Fibroblast of lung (primary cell): Measurements from ENCODE around the gene HMCN2. TPM values are rescaled to one million over a fixed set of nuclear protein-coding genes. Genes with fewer than 3 reads are reported as not detected.

Experiments
- DNase-seq, 2 donors: peaks; one replicate each; pipeline versions ENCODE4 v3.0.0 to v3.0.0-alpha.2; 2010; ENCODE audit warnings: low read depth in 2 of 2
- H2AFZ ChIP-seq: 2 replicates; pipeline ENCODE4 v1.5.1; 2012; ENCODE audit warnings: low read length, control low read depth, inconsistent platforms
- H3K27ac ChIP-seq: 2 replicates; pipeline ENCODE4 v1.5.1; 2011; ENCODE audit warnings: low read length, control low read depth; ENCODE audit not compliant: insufficient read depth
- H3K27me3 ChIP-seq: 2 replicates; pipeline ENCODE4 v1.5.1; 2011; ENCODE audit warnings: mild to moderate bottlenecking, low read length; ENCODE audit not compliant: control insufficient read depth, insufficient read depth
- H3K36me3 ChIP-seq: 2 replicates; pipeline ENCODE4 v1.5.1; 2011; ENCODE audit warnings: low read length; ENCODE audit not compliant: control insufficient read depth, insufficient read depth
- H3K4me1 ChIP-seq: 2 replicates; pipeline ENCODE4 v1.5.1; 2011; ENCODE audit warnings: low read length; ENCODE audit not compliant: control insufficient read depth, insufficient read depth; ENCODE audit errors: extremely low read depth
- H3K4me2 ChIP-seq: 2 replicates; pipeline ENCODE4 v1.5.1; 2011; ENCODE audit warnings: low read length, control low read depth; ENCODE audit not compliant: insufficient read depth; ENCODE audit errors: extremely low read depth
- H3K4me3 ChIP-seq, 4 experiments: fragments of 200-600 bp in 1 of 4; sonication (generic) in 1 of 4; replicated peaks in 1 of 4; 2 replicates each; pipeline ENCODE4 v1.5.1; 2011 to 2016; ENCODE audit warnings: low read length in 4 of 4, low read depth in 3 of 4, mild to moderate bottlenecking in 3 of 4, control low read depth in 2 of 4, inconsistent platforms in 1 of 4, mixed read lengths in 1 of 4; ENCODE audit not compliant: insufficient read depth in 1 of 4; ENCODE audit errors: control extremely low read depth in 1 of 4
- H3K79me2 ChIP-seq: 2 replicates; pipeline ENCODE4 v1.5.1; 2012; ENCODE audit warnings: mild to moderate bottlenecking, low read length, inconsistent platforms; ENCODE audit not compliant: control insufficient read depth, insufficient read depth
- H3K9ac ChIP-seq: 2 replicates; pipeline ENCODE4 v1.5.1; 2011; ENCODE audit warnings: mild to moderate bottlenecking, low read length, control low read depth; ENCODE audit not compliant: insufficient read depth
- H3K9me3 ChIP-seq: 2 replicates; pipeline ENCODE4 v1.5.1; 2012; ENCODE audit warnings: low read depth, low read length; ENCODE audit not compliant: control insufficient read depth, insufficient read depth
- H4K20me1 ChIP-seq: 2 replicates; pipeline ENCODE4 v1.5.1; 2011; ENCODE audit warnings: low read length; ENCODE audit not compliant: control insufficient read depth, insufficient read depth; ENCODE audit errors: extremely low read depth
- EZH2 ChIP-seq: IDR thresholded peaks from 2 replicates; pipeline ENCODE4 v1.5.1; 2012; ENCODE audit warnings: low read length, control low read depth, mild to moderate bottlenecking; ENCODE audit errors: missing control alignments
- polyA plus RNA-seq, 2 donors: library from polyadenylated mRNA; depleted of rRNA in 1 of 2; stranded (reverse) in 1 of 2; unstranded in 1 of 2; fragments of >200 nt; gene quantifications; 2 replicates each; pipeline ENCODE4 v1.2.1, GENCODE V29; 2011 to 2012; ENCODE audit warnings: missing spikeins in 1 of 2
- total RNA-seq: library from RNA; depleted of rRNA; stranded (reverse); fragments of >200 nt; gene quantifications from 2 replicates; pipeline ENCODE4 v1.2.1, GENCODE V29; 2014
- TF ChIP-seq, protein P1 (sequence below), 2 donors: IDR thresholded peaks in 1 of 2; conservative IDR thresholded peaks in 1 of 2; 1 replicate in 1 of 2; 2 replicates in 1 of 2; pipeline ENCODE4 v1.5.1; 2011 to 2012; ENCODE audit warnings: low read length in 2 of 2, control low read depth in 1 of 2, inconsistent platforms in 1 of 2, low read depth in 1 of 2, mild to moderate bottlenecking in 1 of 2

Gene HMCN2
- total and polyA plus RNA-seq, 2 donors (not counting 1 experiment from before 2014, with no cell fraction given): under 0.01 TPM; not detected in 1

DNA sequence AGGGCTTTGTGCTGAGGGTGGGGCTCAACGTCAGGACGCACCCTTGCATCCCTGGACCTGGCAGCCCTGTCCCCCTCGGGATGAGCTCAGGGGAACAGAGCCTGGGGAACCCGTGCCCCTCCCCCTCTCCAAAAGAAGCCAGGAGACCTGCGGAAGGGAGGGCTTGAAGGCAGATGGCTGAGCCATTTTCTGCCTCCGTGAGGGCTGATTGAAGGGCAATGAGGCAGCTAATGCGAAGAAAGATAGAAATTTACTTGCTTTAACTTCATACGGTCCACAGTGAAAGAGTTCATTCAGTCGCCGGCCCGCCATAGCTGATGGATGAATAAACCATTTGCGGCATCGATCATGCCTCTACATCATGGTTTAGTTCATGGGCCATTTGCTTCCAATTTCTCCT is 208.0 kb downstream of the HMCN2 start:
- DNase-seq: no peak
- H3K4me2 ChIP-seq: no peak overlapping the region
- H3K4me1 ChIP-seq: no peaks in the 10 kb centered on the region
- H3K27me3 ChIP-seq: no peaks in the 10 kb centered on the region
- H3K4me3 ChIP-seq: no peak overlapping the region
- H4K20me1 ChIP-seq: no peaks in the 10 kb centered on the region
- no peaks in the 10 kb centered on the region for H3K9me3 ChIP-seq
- TF ChIP-seq EZH2: no peak
- TF ChIP-seq, protein P1, sequence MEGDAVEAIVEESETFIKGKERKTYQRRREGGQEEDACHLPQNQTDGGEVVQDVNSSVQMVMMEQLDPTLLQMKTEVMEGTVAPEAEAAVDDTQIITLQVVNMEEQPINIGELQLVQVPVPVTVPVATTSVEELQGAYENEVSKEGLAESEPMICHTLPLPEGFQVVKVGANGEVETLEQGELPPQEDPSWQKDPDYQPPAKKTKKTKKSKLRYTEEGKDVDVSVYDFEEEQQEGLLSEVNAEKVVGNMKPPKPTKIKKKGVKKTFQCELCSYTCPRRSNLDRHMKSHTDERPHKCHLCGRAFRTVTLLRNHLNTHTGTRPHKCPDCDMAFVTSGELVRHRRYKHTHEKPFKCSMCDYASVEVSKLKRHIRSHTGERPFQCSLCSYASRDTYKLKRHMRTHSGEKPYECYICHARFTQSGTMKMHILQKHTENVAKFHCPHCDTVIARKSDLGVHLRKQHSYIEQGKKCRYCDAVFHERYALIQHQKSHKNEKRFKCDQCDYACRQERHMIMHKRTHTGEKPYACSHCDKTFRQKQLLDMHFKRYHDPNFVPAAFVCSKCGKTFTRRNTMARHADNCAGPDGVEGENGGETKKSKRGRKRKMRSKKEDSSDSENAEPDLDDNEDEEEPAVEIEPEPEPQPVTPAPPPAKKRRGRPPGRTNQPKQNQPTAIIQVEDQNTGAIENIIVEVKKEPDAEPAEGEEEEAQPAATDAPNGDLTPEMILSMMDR (conservative IDR thresholded peaks at IDR 0.05 in 1 of 2, IDR thresholded peaks at IDR 0.05 in 1 of 2; ENCODE audit: low read depth in 1 of 2, low read length in 2 of 2): no peak
- no peak overlapping the region for H2AFZ ChIP-seq
- no peak overlapping the region for H3K27ac ChIP-seq
- H3K36me3 ChIP-seq: no peaks in the 10 kb centered on the region
- no peaks in the 10 kb centered on the region for H3K79me2 ChIP-seq
- no peak overlapping the region for H3K9ac ChIP-seq

DNA sequence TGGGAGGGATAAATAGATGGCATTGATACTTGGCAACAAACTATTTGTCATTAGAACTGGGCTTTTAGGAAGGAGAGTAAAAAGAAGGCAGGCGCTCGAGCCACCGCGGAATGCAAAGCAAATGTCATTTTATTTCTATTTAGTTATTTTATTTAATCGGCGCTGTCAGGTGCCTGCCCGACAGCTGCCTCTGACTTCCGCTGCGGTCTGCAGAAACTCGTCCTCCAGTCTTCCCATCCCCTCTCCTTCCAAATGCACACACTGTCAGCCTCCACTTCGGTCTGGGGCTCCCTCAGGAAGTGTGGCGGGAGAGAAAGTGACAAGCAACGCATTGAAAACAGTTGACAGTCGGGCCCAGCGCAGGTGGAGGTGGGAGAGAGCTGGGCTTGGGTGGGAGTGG is 208.5 kb downstream of the HMCN2 start:
- H3K4me3 ChIP-seq: no peak overlapping the region
- no peaks in the 10 kb centered on the region for H3K79me2 ChIP-seq
- H3K4me1 ChIP-seq: no peaks in the 10 kb centered on the region
- no peaks in the 10 kb centered on the region for H3K36me3 ChIP-seq
- no peak overlapping the region for H3K27ac ChIP-seq
- no peak overlapping the region for H3K4me2 ChIP-seq
- no peaks in the 10 kb centered on the region for H3K27me3 ChIP-seq
- H2AFZ ChIP-seq: no peak overlapping the region
- no peaks in the 10 kb centered on the region for H3K9me3 ChIP-seq
- TF ChIP-seq, protein P1 (conservative IDR thresholded peaks at IDR 0.05 in 1 of 2, IDR thresholded peaks at IDR 0.05 in 1 of 2; ENCODE audit: low read depth in 1 of 2, low read length in 2 of 2): no peak
- no peak for TF ChIP-seq EZH2
- no peaks in the 10 kb centered on the region for H4K20me1 ChIP-seq
- no peak for DNase-seq
- no peak overlapping the region for H3K9ac ChIP-seq

DNA sequence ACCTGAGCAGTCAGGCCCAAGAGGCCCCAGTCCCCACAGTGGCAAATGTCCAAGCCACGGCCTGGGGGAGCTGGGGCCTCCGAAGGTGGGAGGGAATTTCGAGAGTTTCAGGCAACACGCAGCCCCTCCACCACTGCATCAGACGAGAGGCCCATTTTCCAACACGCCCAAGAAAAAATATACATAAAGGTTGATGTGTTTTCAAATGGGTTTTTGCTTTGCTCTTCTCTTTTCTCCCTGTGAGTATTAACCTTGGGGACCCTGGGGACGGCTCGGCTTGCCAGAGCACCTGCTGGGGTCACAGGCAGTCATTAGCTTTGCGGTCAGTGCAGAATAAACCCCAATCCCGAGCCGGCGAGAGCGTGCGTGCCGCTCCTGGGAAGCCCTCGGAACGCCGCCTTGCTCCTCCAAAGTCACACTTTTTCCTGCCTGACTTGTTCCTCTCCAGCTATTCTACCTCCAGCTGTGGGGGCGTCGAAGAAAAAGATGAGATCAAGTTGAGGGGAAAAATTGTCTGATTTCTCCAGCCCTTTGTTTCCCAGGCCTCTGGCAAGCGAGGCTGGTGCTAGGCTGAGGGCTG is 210.7 kb downstream of the HMCN2 start:
- no peak overlapping the region for H2AFZ ChIP-seq

More for the DNA sequence above, 210.7 kb downstream of the HMCN2 start:
- no peaks in the 10 kb centered on the region for H3K27me3 ChIP-seq
- no peaks in the 10 kb centered on the region for H4K20me1 ChIP-seq
- no peaks in the 10 kb centered on the region for H3K9me3 ChIP-seq
- H3K27ac ChIP-seq: no peak overlapping the region
- H3K4me2 ChIP-seq: no peak overlapping the region
- no peaks in the 10 kb centered on the region for H3K79me2 ChIP-seq
- no peaks in the 10 kb centered on the region for H3K36me3 ChIP-seq
- H3K4me3 ChIP-seq: no peak overlapping the region
- H3K9ac ChIP-seq: no peak overlapping the region
- TF ChIP-seq, protein P1 (conservative IDR thresholded peaks at IDR 0.05 in 1 of 2, IDR thresholded peaks at IDR 0.05 in 1 of 2; ENCODE audit: low read depth in 1 of 2, low read length in 2 of 2): no peak
- TF ChIP-seq EZH2: no peak
- H3K4me1 ChIP-seq: no peaks in the 10 kb centered on the region
- no peak for DNase-seq
